Duodenal mucosa (tissue), 2 donors: Measurements from ENCODE around the gene EIF3J.

Experiments used
- H3K27ac ChIP-seq: one replicate; pipeline ENCODE4 v1.7.0; 2013; ENCODE audit warnings: low read depth, low read length
- H3K27me3 ChIP-seq, 2 donors: one replicate each; pipeline ENCODE4 v1.7.0; 2013; ENCODE audit warnings: low read length in 2 of 2, control low read depth in 1 of 2; ENCODE audit not compliant: insufficient read depth in 2 of 2, control insufficient read depth in 1 of 2
- H3K36me3 ChIP-seq, 2 donors: one replicate each; pipeline ENCODE4 v1.7.0; 2013; ENCODE audit warnings: low read length in 2 of 2, control low read depth in 1 of 2; ENCODE audit not compliant: insufficient read depth in 2 of 2, control insufficient read depth in 1 of 2
- H3K4me1 ChIP-seq, 2 donors: one replicate each; pipeline ENCODE4 v1.7.0; 2013; ENCODE audit warnings: low read length in 2 of 2, control low read depth in 1 of 2; ENCODE audit not compliant: insufficient read depth in 2 of 2, control insufficient read depth in 1 of 2
- H3K4me3 ChIP-seq, 2 donors: one replicate each; pipeline ENCODE4 v1.7.0; 2013; ENCODE audit warnings: low read length in 2 of 2, low read depth in 1 of 2
- H3K9ac ChIP-seq, 2 donors: one replicate each; pipeline ENCODE4 v1.7.0; 2013; ENCODE audit warnings: low read length in 2 of 2, low read depth in 1 of 2
- H3K9me3 ChIP-seq, 2 donors: one replicate each; pipeline ENCODE4 v1.7.0; 2013; ENCODE audit warnings: low read length in 2 of 2, control low read depth in 1 of 2; ENCODE audit not compliant: control insufficient read depth in 1 of 2

EIF3J gene, protein sequence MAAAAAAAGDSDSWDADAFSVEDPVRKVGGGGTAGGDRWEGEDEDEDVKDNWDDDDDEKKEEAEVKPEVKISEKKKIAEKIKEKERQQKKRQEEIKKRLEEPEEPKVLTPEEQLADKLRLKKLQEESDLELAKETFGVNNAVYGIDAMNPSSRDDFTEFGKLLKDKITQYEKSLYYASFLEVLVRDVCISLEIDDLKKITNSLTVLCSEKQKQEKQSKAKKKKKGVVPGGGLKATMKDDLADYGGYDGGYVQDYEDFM

GRCh38 chr15:44536962-44537734 is at the start of gene EIF3J:
EIF3J (plus strand) TSS chr15:44537147; CDS start chr15:44537195, 48 bp downstream.
- Histone ChIP-seq H3K27ac (peak within 1 kb of the TSS; percentile 97), H3K4me1 (peaks cover 20 to 21% of the 10 kb centered on the region in 2 donors), H3K9me3 (no peaks in the 10 kb centered on the region), H3K9ac (peak within 1 kb of the TSS; percentile 89 to 95), H3K4me3 (peak within 1 kb of the TSS; percentile 91 to 92), H3K27me3 (no peaks in the 10 kb centered on the region), H3K36me3 (peaks cover 3 to 10% of the 10 kb centered on the region in 2 donors)

DNA sequence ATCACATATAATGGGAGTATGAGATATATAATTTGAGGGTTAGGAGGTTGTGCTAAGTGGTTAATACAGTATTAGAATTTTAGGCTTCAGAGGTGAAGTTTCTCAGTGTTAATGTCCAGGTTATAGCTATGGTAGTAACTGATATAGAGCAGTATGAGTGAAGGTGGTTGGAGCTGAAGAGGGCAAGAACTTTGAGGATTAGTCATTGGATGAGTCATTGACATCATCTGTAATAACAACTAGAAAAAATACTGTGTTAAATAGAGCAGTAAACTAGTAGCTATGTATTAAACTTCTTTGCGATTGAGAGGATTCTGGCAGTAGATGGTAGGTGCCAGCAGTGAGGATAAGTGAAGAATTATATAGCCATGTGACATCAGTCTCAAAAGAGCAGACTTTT is 47.5 kb upstream of the EIF3J start:
- Histone ChIP-seq H3K9ac (no peak overlapping the region), H3K9me3 (no peaks in the 10 kb centered on the region), H3K36me3 (peaks cover 9 to 41% of the 10 kb centered on the region in 2 donors), H3K4me1 (peaks cover 0 to 8% of the 10 kb centered on the region in 2 donors), H3K27me3 (no peaks in the 10 kb centered on the region), H3K4me3 (no peak overlapping the region), H3K27ac (no peak overlapping the region)

DNA sequence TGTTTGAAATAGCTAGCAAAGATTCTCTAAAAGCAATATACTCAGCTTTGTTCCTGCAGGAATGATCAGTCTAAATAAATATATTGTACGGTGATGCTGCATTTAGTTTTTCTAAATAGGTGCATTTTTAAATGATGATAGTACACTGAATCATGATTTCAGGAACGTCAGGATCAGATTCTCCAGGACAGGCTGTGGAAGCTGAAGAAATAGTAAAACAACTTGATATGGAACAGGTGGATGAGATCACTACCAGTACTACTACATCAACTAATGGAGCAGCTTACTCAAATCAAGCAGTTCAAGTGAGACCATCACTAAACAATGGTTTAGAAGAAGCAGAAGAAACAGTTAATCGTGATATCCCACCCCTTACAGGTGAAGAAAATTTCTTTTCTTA is 46.3 kb upstream of the EIF3J start:
- H3K27ac ChIP-seq: no peak overlapping the region
- H3K9ac ChIP-seq: no peak overlapping the region
- H3K27me3 ChIP-seq: no peaks in the 10 kb centered on the region
- peaks cover 9 to 36% of the 10 kb centered on the region in 2 donors for H3K36me3 ChIP-seq
- no peak overlapping the region for H3K4me3 ChIP-seq
- peaks cover 0 to 8% of the 10 kb centered on the region in 2 donors for H3K4me1 ChIP-seq
- H3K9me3 ChIP-seq: no peaks in the 10 kb centered on the region

DNA sequence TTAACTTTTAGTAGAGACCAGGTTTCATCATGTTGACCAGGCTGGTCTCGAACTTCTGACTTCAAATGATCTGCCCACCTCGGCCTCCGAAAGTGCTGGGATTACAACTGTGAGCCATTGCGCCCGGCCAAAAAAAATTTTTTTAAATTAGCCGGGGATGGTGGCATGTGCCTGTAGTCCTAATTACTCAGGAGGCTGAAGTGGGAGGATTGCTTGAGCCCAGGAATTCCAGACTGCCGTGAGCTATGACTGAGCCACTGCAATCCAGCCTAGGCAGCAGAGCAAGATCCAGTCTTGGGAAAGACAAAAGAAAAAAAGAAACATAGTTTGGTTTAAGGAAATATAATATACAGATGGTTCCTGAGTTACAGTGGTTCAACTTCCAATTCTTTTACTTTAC is 44.9 kb upstream of the EIF3J start:
- Histone ChIP-seq H3K4me3 (no peak overlapping the region), H3K9me3 (no peaks in the 10 kb centered on the region), H3K4me1 (peaks cover 0 to 8% of the 10 kb centered on the region in 2 donors), H3K9ac (no peak overlapping the region), H3K27me3 (no peaks in the 10 kb centered on the region), H3K27ac (no peak overlapping the region), H3K36me3 (peaks cover 9 to 38% of the 10 kb centered on the region in 2 donors)

GRCh38 chr15:44492672-44493071 is 44.3 kb upstream of the EIF3J start:
- peaks cover 0 to 8% of the 10 kb centered on the region in 2 donors for H3K4me1 ChIP-seq
- H3K36me3 ChIP-seq: peaks cover 9 to 34% of the 10 kb centered on the region in 2 donors
- H3K9ac ChIP-seq: no peak overlapping the region
- no peak overlapping the region for H3K27ac ChIP-seq
- no peaks in the 10 kb centered on the region for H3K9me3 ChIP-seq
- no peaks in the 10 kb centered on the region for H3K27me3 ChIP-seq
- H3K4me3 ChIP-seq: peak overlapping the region in 1 of 2 donors; percentile 5

- Histone ChIP-seq H3K9ac (no peak overlapping the region), H3K9me3 (no peaks in the 10 kb centered on the region), H3K27ac (no peak overlapping the region), H3K27me3 (no peaks in the 10 kb centered on the region), H3K4me3 (no peak overlapping the region), H3K4me1 (peaks cover 0 to 8% of the 10 kb centered on the region in 2 donors), H3K36me3 (peaks cover 4 to 34% of the 10 kb centered on the region in 2 donors)
These were observed 41.4 kb upstream of the EIF3J start for GRCh38 chr15:44495562-44495961.

DNA sequence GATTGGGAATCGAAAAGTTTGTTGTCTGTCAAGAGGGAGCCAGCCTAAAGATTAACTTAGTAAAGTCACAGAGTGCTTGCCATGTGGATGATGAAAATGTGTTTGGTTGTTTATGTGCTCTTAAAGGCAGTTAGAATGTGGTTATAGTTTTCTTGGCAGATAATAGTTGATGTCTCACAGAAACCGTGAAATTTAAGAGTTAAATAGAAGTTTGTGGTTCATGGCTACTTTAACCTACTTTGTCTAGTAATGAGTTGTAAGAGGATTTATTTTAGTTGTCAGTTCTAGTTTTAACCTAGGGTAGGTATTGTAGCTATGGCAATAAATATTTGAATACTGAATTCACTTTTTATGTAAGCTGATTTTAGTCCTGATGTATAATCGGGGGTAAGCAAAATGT is 36.4 kb upstream of the EIF3J start:
- Histone ChIP-seq H3K36me3 (peaks cover 4 to 32% of the 10 kb centered on the region in 2 donors), H3K4me3 (no peak overlapping the region), H3K9ac (no peak overlapping the region), H3K4me1 (no peaks in the 10 kb centered on the region), H3K27me3 (no peaks in the 10 kb centered on the region), H3K9me3 (no peaks in the 10 kb centered on the region), H3K27ac (no peak overlapping the region)

- Histone ChIP-seq H3K27me3 (no peaks in the 10 kb centered on the region), H3K9me3 (no peaks in the 10 kb centered on the region), H3K9ac (no peak overlapping the region), H3K36me3 (peaks cover 4 to 25% of the 10 kb centered on the region in 2 donors), H3K4me3 (no peak overlapping the region), H3K4me1 (no peaks in the 10 kb centered on the region), H3K27ac (no peak overlapping the region)
These were observed 35.1 kb upstream of the EIF3J start for GRCh38 chr15:44501768-44502366.

DNA sequence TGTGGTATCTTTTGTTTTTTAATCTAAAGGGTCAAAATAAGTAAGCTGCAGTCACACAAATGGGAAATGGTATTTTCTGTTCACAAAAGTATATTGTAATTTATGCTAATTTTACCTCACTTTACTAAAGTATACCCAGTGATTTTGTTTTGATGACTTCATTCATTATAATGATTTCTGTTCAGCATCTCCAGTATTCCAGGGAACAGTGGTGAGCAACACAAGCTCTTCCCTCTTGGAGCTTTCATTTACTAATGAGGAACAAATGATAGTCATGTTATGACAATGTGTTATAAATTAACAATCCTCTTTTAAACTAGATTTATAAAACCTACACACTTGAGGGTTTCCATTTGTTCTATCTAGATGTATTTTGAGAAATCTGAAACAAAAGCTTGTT is 20.5 kb upstream of the EIF3J start:
- H3K9ac ChIP-seq: no peak overlapping the region
- no peaks in the 10 kb centered on the region for H3K4me1 ChIP-seq
- no peaks in the 10 kb centered on the region for H3K9me3 ChIP-seq
- no peak overlapping the region for H3K4me3 ChIP-seq
- H3K27ac ChIP-seq: no peak overlapping the region
- peaks cover 8 to 18% of the 10 kb centered on the region in 2 donors for H3K36me3 ChIP-seq
- no peaks in the 10 kb centered on the region for H3K27me3 ChIP-seq

- Histone ChIP-seq H3K27me3 (no peaks in the 10 kb centered on the region), H3K4me3 (no peak overlapping the region), H3K27ac (no peak overlapping the region), H3K9ac (no peak overlapping the region), H3K4me1 (no peaks in the 10 kb centered on the region), H3K9me3 (no peaks in the 10 kb centered on the region), H3K36me3 (peaks cover 7 to 37% of the 10 kb centered on the region in 2 donors)
These were observed 17.4 kb upstream of the EIF3J start for GRCh38 chr15:44519537-44519936.
